ENCODE data around the gene PFDN6. TPM values are rescaled to one million over a fixed set of nuclear protein-coding genes. Genes with fewer than 3 reads are reported as not detected.
"Not testable (repeated sequence)": the region's sequence is repeated elsewhere in the genome, so short reads cannot be mapped to it uniquely, and the experiment has no call there.

The PFDN6 gene
- total RNA-seq, 1 experiment from 2014 or later: 69.2 TPM

GRCh38 chr6:33273129-33273923 is 16.1 kb upstream of the PFDN6 start:
- no peak for DNase-seq (ENCODE audit: extremely low read depth, low read depth)

- DNase-seq (ENCODE audit: extremely low read depth, low read depth): no peak
Measured at GRCh38 chr6:33273924-33274902, 15.2 kb upstream of the PFDN6 start.

DNA sequence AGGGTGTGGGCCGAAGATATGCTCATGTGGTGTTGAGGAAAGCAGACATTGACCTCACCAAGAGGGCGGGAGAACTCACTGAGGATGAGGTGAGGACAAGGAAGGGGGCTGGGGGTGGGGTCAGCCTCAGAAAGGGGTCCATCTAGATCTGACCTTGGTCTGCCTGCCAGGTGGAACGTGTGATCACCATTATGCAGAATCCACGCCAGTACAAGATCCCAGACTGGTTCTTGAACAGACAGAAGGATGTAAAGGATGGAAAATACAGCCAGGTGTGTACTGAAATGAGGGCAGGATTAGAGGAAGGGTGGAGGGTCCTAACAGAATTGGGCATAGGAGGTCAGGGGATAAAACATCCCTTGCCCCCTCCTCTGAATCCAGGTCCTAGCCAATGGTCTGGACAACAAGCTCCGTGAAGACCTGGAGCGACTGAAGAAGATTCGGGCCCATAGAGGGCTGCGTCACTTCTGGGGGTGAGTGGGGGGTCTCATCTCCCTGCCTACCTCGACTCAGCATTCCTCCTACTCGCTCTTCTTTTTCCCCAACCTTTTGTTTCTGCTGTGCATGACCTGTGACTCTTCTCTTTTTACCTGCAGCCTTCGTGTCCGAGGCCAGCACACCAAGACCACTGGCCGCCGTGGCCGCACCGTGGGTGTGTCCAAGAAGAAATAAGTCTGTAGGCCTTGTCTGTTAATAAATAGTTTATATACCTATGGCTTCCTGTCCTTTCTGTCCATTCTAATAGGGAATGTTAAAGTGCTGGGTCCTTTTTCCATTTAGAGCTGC is 13.4 kb upstream of the PFDN6 start:
- not testable (repeated sequence) for DNase-seq (ENCODE audit: extremely low read depth, low read depth)

GRCh38 chr6:33276581-33276863 is 12.9 kb upstream of the PFDN6 start:
- DNase-seq (ENCODE audit: extremely low read depth, low read depth): no peak

- DNase-seq (ENCODE audit: extremely low read depth, low read depth): peak; percentile 66
Measured at GRCh38 chr6:33276864-33277662, 12.3 kb upstream of the PFDN6 start, which contains the start of gene B3GALT4. Gene B3GALT4 (plus strand): TSS chr6:33277123. CDS start chr6:33277420, 297 bp downstream.

GRCh38 chr6:33277663-33278391 is 11.6 kb upstream of the PFDN6 start:
- DNase-seq (ENCODE audit: extremely low read depth, low read depth): no peak

- DNase-seq (ENCODE audit: extremely low read depth, low read depth): no peak
Measured at GRCh38 chr6:33278392-33278741, 11.0 kb upstream of the PFDN6 start.

- DNase-seq (ENCODE audit: extremely low read depth, low read depth): no peak
Measured at GRCh38 chr6:33278810-33279209, 10.6 kb upstream of the PFDN6 start.

- no peak for DNase-seq (ENCODE audit: extremely low read depth, low read depth)
Measured at GRCh38 chr6:33279257-33279695, 10.1 kb upstream of the PFDN6 start.

DNA sequence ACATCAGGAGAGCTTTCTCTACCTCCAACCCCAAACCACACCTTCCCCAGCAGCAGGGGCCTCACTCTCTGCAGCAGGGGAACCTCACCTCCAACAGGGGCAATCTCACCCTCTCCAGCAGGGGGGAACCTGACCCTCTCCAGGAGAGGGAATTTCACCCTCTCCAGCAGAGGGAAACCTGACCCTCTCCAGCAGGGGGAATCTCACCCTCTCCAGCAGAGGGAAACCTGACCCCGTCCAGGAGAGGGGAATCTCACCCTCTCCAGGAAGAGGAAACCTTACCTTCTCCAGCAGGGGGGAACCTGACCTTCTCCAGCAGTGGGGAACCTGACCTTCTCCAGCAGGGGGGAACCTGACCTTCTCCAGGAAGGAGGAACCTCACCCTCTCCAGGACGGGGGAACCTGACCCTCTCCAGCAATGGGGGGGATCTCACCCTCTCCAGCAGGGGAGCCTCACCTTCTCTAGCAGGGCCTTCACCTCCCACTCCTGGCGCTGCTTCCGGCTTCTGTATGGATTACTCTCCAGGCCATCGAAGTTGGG is 9.4 kb upstream of the PFDN6 start:
- DNase-seq (ENCODE audit: extremely low read depth, low read depth): peak; percentile 56

DNA sequence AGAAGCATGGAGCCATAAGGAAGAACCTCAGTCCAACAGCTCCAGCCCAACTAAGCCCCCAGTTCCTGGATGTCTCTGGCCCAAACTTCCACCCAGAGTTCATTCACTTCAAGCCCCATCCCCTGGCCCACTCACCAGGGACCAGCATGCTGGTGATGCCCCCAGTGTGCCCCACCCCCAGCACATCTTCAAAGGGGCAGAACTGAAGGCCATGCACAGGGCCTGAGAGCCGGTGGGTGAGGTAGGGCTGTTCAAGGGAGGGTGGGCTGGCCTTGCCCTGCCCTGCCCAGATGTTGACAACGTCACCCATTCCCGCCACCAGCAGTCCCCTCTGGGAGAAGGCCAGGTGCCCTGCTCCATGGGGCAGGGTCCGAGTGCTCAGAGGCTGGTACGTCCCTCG is 8.9 kb upstream of the PFDN6 start:
- DNase-seq (ENCODE audit: extremely low read depth, low read depth): no peak

- DNase-seq (ENCODE audit: extremely low read depth, low read depth): not testable (repeated sequence)
Measured at GRCh38 chr6:33285214-33285613, 4.2 kb upstream of the PFDN6 start.

- no peak for DNase-seq (ENCODE audit: extremely low read depth, low read depth)
Measured at GRCh38 chr6:33286946-33287914, 2.2 kb upstream of the PFDN6 start.

- no peak for DNase-seq (ENCODE audit: extremely low read depth, low read depth)
Measured at GRCh38 chr6:33288141-33288920, 1.1 kb upstream of the PFDN6 start.

GRCh38 chr6:33289784-33290315 is 449 bp downstream of the PFDN6 start:
- no peak for DNase-seq (ENCODE audit: extremely low read depth, low read depth)

- no peak for DNase-seq (ENCODE audit: extremely low read depth, low read depth)
Measured at GRCh38 chr6:33290459-33290858, 1.1 kb downstream of the PFDN6 start.
